Pancreas (tissue), 10 donors: Measurements from ENCODE around the gene NEFH. TPM values are rescaled to one million over a fixed set of nuclear protein-coding genes. Genes with fewer than 3 reads are reported as not detected.

Experiments used
- ATAC-seq, 4 donors: fragments of 200-7000 bp; cut with Tn5 transposase; one replicate each; pipeline versions ENCODE4 v1.8.0 to v1.9.1; 2020; ENCODE audit warnings: mild to moderate bottlenecking in 4 of 4, moderate library complexity in 4 of 4
- DNase-seq, 6 donors: peaks; one replicate each; pipeline ENCODE4 v3.0.0-alpha.2; 2020
- FAIRE-seq: peaks from 2 replicates; lab custom pipeline; 2012; peaks lifted over from hg19 to GRCh38; lab: Jason Lieb, UNC
- H3K27ac ChIP-seq, 4 donors: fragments of 200-600 bp; sonication (generic); 1 replicate in 3 of 4; 2 replicates in 1 of 4; pipeline versions ENCODE4 v1.5.0 to v1.8.0; 2020
- H3K27me3 ChIP-seq, 4 donors: fragments of 200-600 bp; one replicate each; pipeline ENCODE4 v1.8.0; 2021
- H3K36me3 ChIP-seq, 3 donors: fragments of 200-600 bp; sonication (generic) in 1 of 3; one replicate each; pipeline versions ENCODE4 v1.5.0 to v1.8.0; 2020 to 2021
- H3K4me1 ChIP-seq, 3 donors: fragments of 200-600 bp; one replicate each; pipeline ENCODE4 v1.8.0; 2021
- H3K4me3 ChIP-seq, 4 donors: fragments of 200-600 bp; sonication (generic) in 2 of 4; one replicate each; pipeline versions ENCODE4 v1.5.0 to v1.8.0; 2020 to 2021
- H3K9me3 ChIP-seq, 4 donors: fragments of 200-600 bp; one replicate each; pipeline ENCODE4 v1.8.0; 2021
- WGBS, 2 donors: extraction: QIAGEN DNeasy Blood & Tissue Kit; methylation state at CpG; one replicate each; pipeline ENCODE4 v1.1.7; 2013; 5-methylcytosine and 5-hydroxymethylcytosine counted together
- intact Hi-C, 3 donors: fragments of 100-400 bp; cut with DNase I; formaldehyde crosslinking; loops; one replicate each; pipeline versions ENCODE4 v1.11.1 to v1.14.2; 2022
- polyA plus RNA-seq, 2 donors: library from polyadenylated mRNA; stranded (reverse); fragments of 200-250 nt; gene quantifications; one replicate each; pipeline ENCODE4 v1.2.3, GENCODE V29; 2013
- total RNA-seq, 6 donors: library from RNA; stranded (reverse); fragmentation: NEBNext Ultra II Directional in 4 of 6; extraction: Animal tissue kit (Norgen Biotek cat#: 25700) in 4 of 6; gene quantifications; one replicate each; pipeline versions ENCODE4 v1.2.1 to v1.2.4, GENCODE V29; 2021 to 2023
- TF ChIP-seq, protein P1 (sequence below), 4 donors: fragments of 200-600 bp; sonication (generic) in 3 of 4; IDR thresholded peaks; one replicate each; pipeline versions ENCODE4 v1.5.0 to v1.8.0; 2021; ENCODE audit warnings: antibody characterized with exemption in 4 of 4
- donor health status: healthy with polysubstance abuse.
- donor health status: DM: no; HTN: no; CAD: no; lungs with moderate emphysema.
- donor health status: DM: no; HTN: no; CAD: no.
- donor health status: control.
- donor health status: control.
- donor health status: Bipolar disorder and iron deficiency.
- donor health status: DM: yes; HTN: yes; CAD: no.
- donor health status: DM: no; HTN: no; CAD: no.
- donor health status: DM: no; HTN: no; CAD: no.
- donor health status: DM: yes; HTN: yes; CAD: no.

Gene NEFH
- total and polyA plus RNA-seq, 8 donors = 0.05 to 0.99 (median 0.19) TPM

DNA sequence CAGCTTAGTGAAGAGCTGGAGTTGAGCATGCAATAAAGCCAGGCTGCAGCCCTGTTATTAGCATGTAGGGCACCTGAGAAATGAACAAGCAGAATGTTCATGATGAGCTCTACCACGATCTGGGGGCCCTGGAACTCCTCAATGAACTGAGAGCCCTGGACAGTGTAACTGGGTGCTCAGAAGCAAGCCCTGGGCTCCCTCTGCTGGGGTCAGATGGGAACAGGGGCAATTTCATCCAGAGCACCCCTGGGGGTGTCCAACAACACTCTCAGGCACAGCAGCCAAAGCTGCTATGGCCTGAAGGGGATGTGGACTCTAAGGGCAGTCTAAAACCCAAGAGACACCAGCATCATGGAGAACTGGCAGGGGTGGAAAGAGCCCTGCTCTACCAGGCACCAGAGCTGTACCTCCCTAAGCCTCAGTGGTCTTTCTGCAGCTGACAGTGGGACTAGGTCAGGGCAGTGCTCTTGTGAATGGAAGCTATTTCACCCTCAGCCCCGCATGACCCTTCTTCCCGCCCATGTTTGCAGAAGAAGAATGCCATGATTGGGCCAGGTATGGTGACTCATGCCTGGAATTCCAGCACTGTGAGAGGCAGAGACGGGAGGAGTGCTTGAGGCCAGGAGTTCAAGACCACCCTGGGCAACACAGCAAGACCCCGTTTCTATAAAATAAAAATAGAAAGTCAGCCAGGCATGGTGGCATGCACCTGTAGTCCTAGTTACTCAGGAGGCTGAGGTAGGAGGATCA is 44.6 kb downstream of the NEFH start:
- Histone ChIP-seq H3K4me3 (no peak overlapping the region), H3K4me1 (no peaks in the 10 kb centered on the region), H3K27ac (no peak overlapping the region), H3K27me3 (no peaks in the 10 kb centered on the region), H3K36me3 (peaks cover 0 to 69% (median 0%) of the 10 kb centered on the region in 3 donors), H3K9me3 (no peaks in the 10 kb centered on the region)
- ATAC-seq (peak in 3 of 4 donors; percentile 69 to 74 (median 72)), DNase-seq (peak in 1 of 6 donors; percentile 33), FAIRE-seq (no peak)
- 52 to 56% methylated on average over 5 of the region's 5 CpGs for WGBS, 2 donors
- intact Hi-C loops = loop anchor here in 1 of 3 donors (10.0 kb wide), 1 partner anchor 130 kb away; no protein-coding TSS in a partner anchor
- TF ChIP-seq, protein P1, sequence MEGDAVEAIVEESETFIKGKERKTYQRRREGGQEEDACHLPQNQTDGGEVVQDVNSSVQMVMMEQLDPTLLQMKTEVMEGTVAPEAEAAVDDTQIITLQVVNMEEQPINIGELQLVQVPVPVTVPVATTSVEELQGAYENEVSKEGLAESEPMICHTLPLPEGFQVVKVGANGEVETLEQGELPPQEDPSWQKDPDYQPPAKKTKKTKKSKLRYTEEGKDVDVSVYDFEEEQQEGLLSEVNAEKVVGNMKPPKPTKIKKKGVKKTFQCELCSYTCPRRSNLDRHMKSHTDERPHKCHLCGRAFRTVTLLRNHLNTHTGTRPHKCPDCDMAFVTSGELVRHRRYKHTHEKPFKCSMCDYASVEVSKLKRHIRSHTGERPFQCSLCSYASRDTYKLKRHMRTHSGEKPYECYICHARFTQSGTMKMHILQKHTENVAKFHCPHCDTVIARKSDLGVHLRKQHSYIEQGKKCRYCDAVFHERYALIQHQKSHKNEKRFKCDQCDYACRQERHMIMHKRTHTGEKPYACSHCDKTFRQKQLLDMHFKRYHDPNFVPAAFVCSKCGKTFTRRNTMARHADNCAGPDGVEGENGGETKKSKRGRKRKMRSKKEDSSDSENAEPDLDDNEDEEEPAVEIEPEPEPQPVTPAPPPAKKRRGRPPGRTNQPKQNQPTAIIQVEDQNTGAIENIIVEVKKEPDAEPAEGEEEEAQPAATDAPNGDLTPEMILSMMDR (IDR thresholded peaks at IDR 0.05) = peak in 1 of 4 donors; percentile 11

DNA sequence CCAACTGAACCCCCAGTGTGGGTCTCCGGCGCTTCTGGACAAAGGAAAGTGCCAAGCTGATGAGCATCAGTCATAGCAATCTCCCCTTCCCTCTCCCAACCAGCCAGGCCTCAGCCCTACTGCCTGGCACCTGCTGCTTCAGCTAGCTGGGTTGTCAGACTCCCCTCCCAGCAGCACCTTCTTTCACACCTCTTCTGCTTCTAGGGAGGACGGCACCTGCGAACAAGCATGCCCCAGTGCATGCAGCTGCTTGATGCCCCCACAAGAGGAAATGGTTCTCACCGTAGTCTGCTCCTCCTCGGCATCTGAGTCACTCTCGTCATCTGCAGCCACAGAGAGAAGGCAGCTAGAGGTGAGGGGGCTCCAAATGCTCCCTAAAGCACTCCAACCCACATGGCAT is 48.1 kb downstream of the NEFH start:
- no peak for FAIRE-seq
- Histone ChIP-seq H3K27me3 (no peaks in the 10 kb centered on the region), H3K27ac (no peak overlapping the region), H3K9me3 (no peaks in the 10 kb centered on the region), H3K4me1 (no peaks in the 10 kb centered on the region), H3K36me3 (peaks cover 0 to 62% (median 0%) of the 10 kb centered on the region in 3 donors), H3K4me3 (no peak overlapping the region)
- WGBS, 2 donors = 95 to 96% methylated on average over 7 of the region's 7 CpGs
- DNase-seq = no peak
- intact Hi-C loops = loop anchor here in 1 of 3 donors (10.0 kb wide), 1 partner anchor 133 kb away; no protein-coding TSS in a partner anchor
- ATAC-seq = no peak
- TF ChIP-seq, protein P1 (IDR thresholded peaks at IDR 0.05) = no peak

DNA sequence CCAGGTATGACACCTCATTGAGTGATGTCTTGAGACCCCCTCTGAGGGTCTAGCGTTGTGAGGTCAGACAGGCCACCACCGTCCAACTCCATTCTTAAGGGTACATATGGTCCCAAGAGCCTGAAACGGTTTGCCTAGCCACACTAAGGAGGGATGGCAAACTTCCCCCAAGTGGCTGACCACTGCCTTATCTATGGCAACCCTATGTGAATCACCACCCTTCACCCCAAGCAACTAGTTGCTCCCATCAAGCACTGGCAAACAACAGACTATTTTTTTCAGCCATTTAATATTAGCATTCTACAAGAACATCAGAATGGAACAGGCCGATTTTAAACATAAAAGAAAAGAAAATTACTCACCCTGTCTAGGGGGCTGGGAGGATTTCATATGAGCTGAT is 50.7 kb downstream of the NEFH start:
- no peak for ATAC-seq

DNA sequence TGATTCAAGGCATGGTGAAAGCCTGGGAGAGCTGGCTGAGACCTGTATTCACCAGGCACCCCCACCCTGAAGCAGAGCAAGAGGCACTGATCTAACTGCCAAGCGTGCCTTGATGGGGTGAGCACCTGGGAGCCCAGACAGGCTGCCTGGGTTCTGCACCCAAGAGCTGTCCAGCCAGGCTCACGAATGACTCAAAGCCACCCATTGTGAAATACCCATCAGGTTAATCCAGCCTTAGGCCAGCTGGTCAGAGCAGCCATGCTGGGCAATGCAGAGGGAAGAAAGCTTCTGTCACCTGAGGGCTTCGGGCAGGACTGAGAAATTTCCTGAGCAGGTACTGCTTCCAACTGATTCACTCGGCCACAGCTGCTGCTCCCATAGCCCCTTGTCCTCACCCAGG is 51.4 kb downstream of the NEFH start:
- no peak for ATAC-seq
- H3K4me1 ChIP-seq = no peaks in the 10 kb centered on the region
- H3K9me3 ChIP-seq = no peaks in the 10 kb centered on the region
- no peak overlapping the region for H3K4me3 ChIP-seq
- intact Hi-C loops = no loop called here
- DNase-seq = no peak
- 85 to 88% methylated on average over 4 of the region's 4 CpGs for WGBS, 2 donors
- peaks cover 0 to 48% (median 7%) of the 10 kb centered on the region in 3 donors for H3K36me3 ChIP-seq
- no peak overlapping the region for H3K27ac ChIP-seq
- no peaks in the 10 kb centered on the region for H3K27me3 ChIP-seq
- TF ChIP-seq, protein P1 (IDR thresholded peaks at IDR 0.05) = no peak
- FAIRE-seq = no peak

More for the DNA sequence above, 50.7 kb downstream of the NEFH start:
- no peaks in the 10 kb centered on the region for H3K27me3 ChIP-seq
- H3K27ac ChIP-seq = no peak overlapping the region
- no peak for FAIRE-seq
- no peaks in the 10 kb centered on the region for H3K9me3 ChIP-seq
- 85 to 94% methylated on average over 4 of the region's 4 CpGs for WGBS, 2 donors
- H3K4me1 ChIP-seq = no peaks in the 10 kb centered on the region
- no peak overlapping the region for H3K4me3 ChIP-seq
- no peak for DNase-seq
- TF ChIP-seq, protein P1 (IDR thresholded peaks at IDR 0.05) = no peak
- H3K36me3 ChIP-seq = peaks cover 0 to 49% (median under 1%) of the 10 kb centered on the region in 3 donors
- intact Hi-C loops = no loop called here

- WGBS, 2 donors = 91 to 92% methylated on average over 3 of the region's 3 CpGs
- no peak for FAIRE-seq
Measured at GRCh38 chr22:29536411-29536810, 56.4 kb downstream of the NEFH start.

More at GRCh38 chr22:29536411-29536810, 56.4 kb downstream of the NEFH start:
- no peaks in the 10 kb centered on the region for H3K4me1 ChIP-seq
- TF ChIP-seq, protein P1 (IDR thresholded peaks at IDR 0.05) = no peak
- peaks cover 4 to 41% (median 8%) of the 10 kb centered on the region in 3 donors for H3K36me3 ChIP-seq
- no peaks in the 10 kb centered on the region for H3K9me3 ChIP-seq
- no peak for ATAC-seq
- intact Hi-C loops = no loop called here
- no peak overlapping the region for H3K4me3 ChIP-seq
- H3K27me3 ChIP-seq = no peaks in the 10 kb centered on the region
- H3K27ac ChIP-seq = no peak overlapping the region
- no peak for DNase-seq
